Neural progenitor cell (in vitro differentiated cells): Measurements from ENCODE around the gene RGS3. TPM values are rescaled to one million over a fixed set of nuclear protein-coding genes. Genes with fewer than 3 reads are reported as not detected.

Experiments
- DNase-seq: peaks from one replicate; pipeline ENCODE4 v3.0.0-alpha.2; 2016; ENCODE audit warnings: low spot score
- H2AFZ ChIP-seq: fragments of 200-600 bp; sonication (generic); replicated peaks from 2 replicates; pipeline ENCODE4 v1.6.1; 2016; ENCODE audit warnings: antibody characterized with exemption
- H3F3A ChIP-seq: fragments of 200-600 bp; sonication (generic); 2 replicates; pipeline ENCODE4 v1.6.1; 2016; ENCODE audit warnings: antibody characterized with exemption, low read depth
- H3K27ac ChIP-seq: fragments of 200-600 bp; sonication (generic); 2 replicates; pipeline ENCODE4 v1.5.1; 2016; ENCODE audit warnings: mild to moderate bottlenecking
- H3K27me3 ChIP-seq: fragments of 200-600 bp; sonication (generic); 2 replicates; pipeline ENCODE4 v1.6.1; 2016; ENCODE audit warnings: mild to moderate bottlenecking, moderate library complexity
- H3K36me3 ChIP-seq: fragments of 200-600 bp; sonication (generic); 2 replicates; pipeline ENCODE4 v1.5.1; 2016
- H3K4me1 ChIP-seq: fragments of 200-600 bp; sonication (generic); 2 replicates; pipeline ENCODE4 v1.6.1; 2016; ENCODE audit warnings: mixed run types
- H3K4me2 ChIP-seq: fragments of 200-600 bp; sonication (generic); 2 replicates; pipeline ENCODE4 v1.6.1; 2016
- H3K4me3 ChIP-seq: fragments of 200-600 bp; sonication (generic); 2 replicates; pipeline ENCODE4 v1.5.1; 2016
- H3K79me2 ChIP-seq: fragments of 200-600 bp; sonication (generic); 2 replicates; pipeline ENCODE4 v1.6.1; 2016; ENCODE audit warnings: low read depth
- H3K9ac ChIP-seq: fragments of 200-600 bp; sonication (generic); 2 replicates; pipeline ENCODE4 v1.6.1; 2016
- H3K9me3 ChIP-seq: fragments of 200-600 bp; sonication (generic); 2 replicates; pipeline ENCODE4 v1.5.1; 2016; ENCODE audit warnings: low read depth
- H4K20me1 ChIP-seq: fragments of 200-600 bp; sonication (generic); 2 replicates; pipeline ENCODE4 v1.6.1; 2016; ENCODE audit warnings: low read depth
- H3K27ac Mint-ChIP-seq: 3 replicates; pipeline ENCODE4 v1.8.0; 2021; ENCODE audit warnings: mixed read lengths
- H3K27me3 Mint-ChIP-seq: 2 replicates; pipeline ENCODE4 v1.8.0; 2022; ENCODE audit warnings: low read depth, mild to moderate bottlenecking, inconsistent platforms, moderate library complexity, mixed read lengths; ENCODE audit not compliant: insufficient read depth
- H3K36me3 Mint-ChIP-seq: 3 replicates; pipeline ENCODE4 v1.8.0; 2021; ENCODE audit warnings: mixed read lengths
- H3K4me1 Mint-ChIP-seq: 3 replicates; pipeline ENCODE4 v1.8.0; 2021; ENCODE audit warnings: mixed read lengths
- H3K4me3 Mint-ChIP-seq: 3 replicates; pipeline ENCODE4 v1.8.0; 2021; ENCODE audit warnings: mild to moderate bottlenecking, moderate library complexity, mixed read lengths
- H3K9me3 Mint-ChIP-seq: 3 replicates; pipeline ENCODE4 v1.8.0; 2020; ENCODE audit warnings: mixed read lengths
- CTCF ChIP-seq: fragments of 200-600 bp; sonication (generic); IDR thresholded peaks from 2 replicates; pipeline ENCODE4 v1.5.1; 2017; ENCODE audit warnings: antibody characterized with exemption, mild to moderate bottlenecking
- EZH2 ChIP-seq: fragments of 200-600 bp; sonication (generic); IDR thresholded peaks from 2 replicates; pipeline ENCODE4 v1.6.1; 2017; ENCODE audit warnings: antibody characterized with exemption, mild to moderate bottlenecking, moderate library complexity
- EZH2phosphoT487 ChIP-seq: fragments of 200-600 bp; sonication (generic); IDR thresholded peaks from 2 replicates; pipeline ENCODE4 v1.6.1; 2017; ENCODE audit warnings: antibody characterized with exemption
- total RNA-seq: library from RNA; depleted of rRNA; stranded (reverse); fragments of >200 nt; gene quantifications from 2 replicates; pipeline ENCODE4 v1.2.3, GENCODE V29; 2015; ENCODE audit warnings: low replicate concordance

RGS3 gene
- total RNA-seq, 1 donor from 2014 or later, result 30.3 TPM

- H3K27ac Mint-ChIP-seq, result peak overlapping the region; percentile 66
- no peak overlapping the region for H2AFZ ChIP-seq
- H3K9me3 ChIP-seq, result no peaks in the 10 kb centered on the region
- no peak overlapping the region for H3K4me3 Mint-ChIP-seq
- H3K9me3 Mint-ChIP-seq, result no peaks in the 10 kb centered on the region
- no peaks in the 10 kb centered on the region for H3K36me3 Mint-ChIP-seq
- no peaks in the 10 kb centered on the region for H3K79me2 ChIP-seq
- no peaks in the 10 kb centered on the region for H3K27me3 ChIP-seq
- no peak overlapping the region for H3K9ac ChIP-seq
- peaks cover 66% of the 10 kb centered on the region for H3K4me1 Mint-ChIP-seq
- H4K20me1 ChIP-seq, result no peaks in the 10 kb centered on the region
- no peaks in the 10 kb centered on the region for H3K36me3 ChIP-seq
- TF ChIP-seq EZH2phosphoT487 (no peak), EZH2 (no peak), CTCF (no peak)
- H3K27ac ChIP-seq, result no peak overlapping the region
- H3K27me3 Mint-ChIP-seq, result peaks cover 14% of the 10 kb centered on the region
- H3K4me2 ChIP-seq, result peak overlapping the region; percentile 51
- no peak overlapping the region for H3K4me3 ChIP-seq
- no peak for DNase-seq
- peaks cover 33% of the 10 kb centered on the region for H3K4me1 ChIP-seq
- no peaks in the 10 kb centered on the region for H3F3A ChIP-seq
These were observed 139.5 kb downstream of the RGS3 start for GRCh38 chr9:113603048-113603375.

- peak overlapping the region; percentile 69 for H3K27ac Mint-ChIP-seq
- H3K4me1 Mint-ChIP-seq, result peaks cover 64% of the 10 kb centered on the region
- peaks cover 14% of the 10 kb centered on the region for H3K27me3 Mint-ChIP-seq
- Histone ChIP-seq H2AFZ (no peak overlapping the region), H3K4me2 (no peak overlapping the region), H3K27me3 (no peaks in the 10 kb centered on the region), H3K9me3 (no peaks in the 10 kb centered on the region), H3K79me2 (no peaks in the 10 kb centered on the region), H3F3A (no peaks in the 10 kb centered on the region), H3K9ac (no peak overlapping the region), H4K20me1 (no peaks in the 10 kb centered on the region), H3K4me3 (no peak overlapping the region), H3K4me1 (peaks cover 33% of the 10 kb centered on the region), H3K36me3 (no peaks in the 10 kb centered on the region), H3K27ac (no peak overlapping the region)
- no peaks in the 10 kb centered on the region for H3K36me3 Mint-ChIP-seq
- no peak overlapping the region for H3K4me3 Mint-ChIP-seq
- DNase-seq, result no peak
- TF ChIP-seq EZH2, result no peak
- no peak for TF ChIP-seq CTCF
- TF ChIP-seq EZH2phosphoT487, result no peak
- H3K9me3 Mint-ChIP-seq, result no peaks in the 10 kb centered on the region
These were observed 140.2 kb downstream of the RGS3 start for GRCh38 chr9:113603773-113604172.

- Histone ChIP-seq H3K9me3 (no peaks in the 10 kb centered on the region), H4K20me1 (no peaks in the 10 kb centered on the region), H3K27ac (no peak overlapping the region), H3K79me2 (no peaks in the 10 kb centered on the region), H3K36me3 (no peaks in the 10 kb centered on the region), H3K4me3 (no peak overlapping the region), H3K4me1 (peaks cover 29% of the 10 kb centered on the region), H3K4me2 (no peak overlapping the region), H3K9ac (no peak overlapping the region), H3F3A (no peaks in the 10 kb centered on the region), H3K27me3 (no peaks in the 10 kb centered on the region), H2AFZ (no peak overlapping the region)
- Mint-ChIP-seq H3K36me3 (no peaks in the 10 kb centered on the region), H3K9me3 (no peaks in the 10 kb centered on the region), H3K27me3 (peaks cover 16% of the 10 kb centered on the region), H3K4me3 (no peak overlapping the region), H3K27ac (peak overlapping the region; percentile 69), H3K4me1 (peaks cover 59% of the 10 kb centered on the region)
- DNase-seq, result no peak
- TF ChIP-seq CTCF (no peak), EZH2phosphoT487 (no peak), EZH2 (no peak)
These were observed 140.9 kb downstream of the RGS3 start for GRCh38 chr9:113604393-113604792.
